K562 (cell line): Measurements from ENCODE around the gene PMFBP1.

ENCODE experiments used
- CBX8 ChIP-seq: fragments of 200-600 bp; sonication (generic); IDR thresholded peaks from 2 replicates; pipeline ENCODE4 v1.6.1; 2012; ENCODE audit warnings: borderline replicate concordance, mixed run types, low read depth, mild to moderate bottlenecking, moderate library complexity, mixed read lengths, low read length, control low read depth, inconsistent platforms; ENCODE audit not compliant: poor library complexity, severe bottlenecking; ENCODE audit errors: extremely low read depth
- CCAR2 ChIP-seq: fragments of 200-400 bp; formaldehyde crosslinking; IDR thresholded peaks from 2 replicates; pipeline ENCODE4 v1.6.1; 2017; ENCODE audit warnings: mild to moderate bottlenecking, low read depth, low read length
- CTCF ChIP-seq, 3 experiments: IDR thresholded peaks in 2 of 3; conservative IDR thresholded peaks in 1 of 3; 2 replicates each; pipeline ENCODE4 v1.5.1; 2011 to 2012; ENCODE audit warnings: low read length in 3 of 3, mild to moderate bottlenecking in 3 of 3, control low read depth in 2 of 3, improper control_type of control experiment in 1 of 3, inconsistent platforms in 1 of 3, low read depth in 1 of 3, mixed read lengths in 1 of 3, moderate library complexity in 1 of 3; ENCODE audit not compliant: insufficient read depth in 2 of 3
- EP300 ChIP-seq: IDR thresholded peaks from 2 replicates; pipeline ENCODE4 v1.6.1; 2012; ENCODE audit warnings: low read length, improper control_type of control experiment
- FOXK2 ChIP-seq, 2 experiments: fragments of 450-650 bp; IDR thresholded peaks in 1 of 2; conservative IDR thresholded peaks in 1 of 2; 2 replicates each; pipeline ENCODE4 v1.6.1; 2016; ENCODE audit warnings: low read depth in 2 of 2, mild to moderate bottlenecking in 1 of 2
- GABPB1 ChIP-seq: sonication (generic); formaldehyde crosslinking; IDR thresholded peaks from 2 replicates; pipeline ENCODE4 v1.8.0; 2022; ENCODE audit warnings: mild to moderate bottlenecking, missing genetic modification reagents
- NCOA1 ChIP-seq: fragments of 450-650 bp; IDR thresholded peaks from 2 replicates; pipeline ENCODE4 v1.6.1; 2016; ENCODE audit warnings: low read depth
- NR3C1 ChIP-seq: sonication (generic); formaldehyde crosslinking; IDR thresholded peaks from 2 replicates; pipeline ENCODE4 v1.8.1; 2022; ENCODE audit warnings: missing genetic modification reagents
- NRF1 ChIP-seq, 2 experiments: fragments of 450-650 bp; IDR thresholded peaks in 1 of 2; conservative IDR thresholded peaks in 1 of 2; 2 replicates each; pipeline ENCODE4 v1.6.1; 2014; ENCODE audit warnings: mild to moderate bottlenecking in 2 of 2
- TCF7L2 ChIP-seq: fragments of 150-350 bp; IDR thresholded peaks from 2 replicates; pipeline ENCODE4 v1.6.1; 2016; ENCODE audit warnings: low read depth, mild to moderate bottlenecking, low read length, moderate library complexity

- TF ChIP-seq GABPB1 (CRISPR knock-in tag) (no peak), CBX8 (no peak), CTCF (IDR thresholded peaks at IDR 0.05 in 2 of 3, conservative IDR thresholded peaks at IDR 0.05 in 1 of 3; ENCODE audit: insufficient read depth in 2 of 3, low read depth in 1 of 3, low read length in 3 of 3) (no peak), NRF1 (conservative IDR thresholded peaks at IDR 0.05 in 1 of 2, IDR thresholded peaks at IDR 0.05 in 1 of 2) (no peak), NR3C1 (no peak), CCAR2 (no peak), TCF7L2 (no peak), NCOA1 (no peak), FOXK2 (conservative IDR thresholded peaks at IDR 0.05 in 1 of 2, IDR thresholded peaks at IDR 0.05 in 1 of 2; ENCODE audit: low read depth in 2 of 2) (no peak), EP300 (no peak)
Observed at GRCh38 chr16:72123426-72123825, 48.5 kb downstream of the PMFBP1 start.
